Liver (tissue), 9 donors: ENCODE data around the gene TCOF1. TPM values are rescaled to one million over a fixed set of nuclear protein-coding genes. Genes with fewer than 3 reads are reported as not detected.

Source experiments
- DNase-seq: peaks from one replicate; pipeline ENCODE4 v3.0.0-alpha.2; 2017; ENCODE audit warnings: low spot score
- H3K27ac ChIP-seq, 2 donors: one replicate each; pipeline ENCODE4 v1.7.0; 2013; ENCODE audit warnings: inconsistent platforms in 2 of 2, low read length in 2 of 2, control low read depth in 1 of 2, low read depth in 1 of 2, mild to moderate bottlenecking in 1 of 2
- H3K27me3 ChIP-seq, 4 donors: one replicate each; pipeline versions ENCODE4 v1.6.1 to v1.7.0; 2013; ENCODE audit warnings: low read length in 3 of 4, inconsistent platforms in 1 of 4, mild to moderate bottlenecking in 1 of 4, moderate library complexity in 1 of 4; ENCODE audit not compliant: control insufficient read depth in 4 of 4, insufficient read depth in 4 of 4
- H3K36me3 ChIP-seq, 4 donors: one replicate each; pipeline versions ENCODE4 v1.6.1 to v1.7.0; 2013; ENCODE audit warnings: low read length in 3 of 4, mild to moderate bottlenecking in 3 of 4, low read depth in 1 of 4, moderate library complexity in 1 of 4; ENCODE audit not compliant: control insufficient read depth in 4 of 4, insufficient read depth in 3 of 4
- H3K4me1 ChIP-seq, 4 donors: one replicate each; pipeline versions ENCODE4 v1.6.1 to v1.7.0; 2013; ENCODE audit warnings: low read length in 3 of 4, mild to moderate bottlenecking in 3 of 4, moderate library complexity in 1 of 4; ENCODE audit not compliant: control insufficient read depth in 4 of 4, insufficient read depth in 4 of 4
- H3K4me3 ChIP-seq, 3 donors: one replicate each; pipeline versions ENCODE4 v1.6.1 to v1.7.0; 2013; ENCODE audit warnings: low read length in 3 of 3, control low read depth in 1 of 3, low read depth in 1 of 3, mild to moderate bottlenecking in 1 of 3
- H3K9ac ChIP-seq, 2 donors: one replicate each; pipeline ENCODE4 v1.7.0; 2013; ENCODE audit warnings: low read length in 2 of 2, mild to moderate bottlenecking in 2 of 2, moderate library complexity in 2 of 2, control low read depth in 1 of 2, low read depth in 1 of 2
- H3K9me3 ChIP-seq, 4 donors: one replicate each; pipeline versions ENCODE4 v1.6.1 to v1.7.0; 2013; ENCODE audit warnings: low read length in 3 of 4; ENCODE audit not compliant: control insufficient read depth in 4 of 4
- ATF3 ChIP-seq: IDR thresholded peaks from 2 replicates; pipeline ENCODE4 v1.6.1; 2016; ENCODE audit warnings: antibody characterized with exemption
- CTCF ChIP-seq: fragments of 150-350 bp; IDR thresholded peaks from 2 replicates; pipeline ENCODE4 v1.5.1; 2017; ENCODE audit warnings: improper control_type of control experiment, low read depth, low read length; ENCODE audit not compliant: missing input control
- EGR1 ChIP-seq, 2 donors: IDR thresholded peaks; 2 replicates each; pipeline ENCODE4 v1.6.1; 2016 to 2018; ENCODE audit warnings: antibody characterized with exemption in 2 of 2, low read depth in 2 of 2
- FOXA1 ChIP-seq: IDR thresholded peaks from 2 replicates; pipeline ENCODE4 v1.6.1; 2016; ENCODE audit warnings: antibody characterized with exemption
- FOXA2 ChIP-seq: IDR thresholded peaks from 2 replicates; pipeline ENCODE4 v1.6.1; 2016; ENCODE audit warnings: antibody characterized with exemption
- GABPA ChIP-seq, 2 donors: IDR thresholded peaks in 1 of 2; conservative IDR thresholded peaks in 1 of 2; 2 replicates each; pipeline ENCODE4 v1.6.1; 2016; ENCODE audit warnings: antibody characterized with exemption in 2 of 2, mild to moderate bottlenecking in 1 of 2, moderate library complexity in 1 of 2
- HNF4A ChIP-seq, 2 donors: conservative IDR thresholded peaks; 2 replicates each; pipeline ENCODE4 v1.6.1; 2016; ENCODE audit warnings: antibody characterized with exemption in 2 of 2, mild to moderate bottlenecking in 2 of 2
- HNF4G ChIP-seq: IDR thresholded peaks from 2 replicates; pipeline ENCODE4 v1.6.1; 2016; ENCODE audit warnings: antibody characterized with exemption
- JUND ChIP-seq, 2 donors: IDR thresholded peaks; 2 replicates each; pipeline ENCODE4 v1.6.1; 2016; ENCODE audit warnings: antibody characterized with exemption in 2 of 2
- MAX ChIP-seq: IDR thresholded peaks from 2 replicates; pipeline ENCODE4 v1.6.1; 2016; ENCODE audit warnings: antibody characterized with exemption
- NR2F2 ChIP-seq: IDR thresholded peaks from 2 replicates; pipeline ENCODE4 v1.6.1; 2016; ENCODE audit warnings: antibody characterized with exemption
- RAD21 ChIP-seq, 2 donors: IDR thresholded peaks; 2 replicates each; pipeline ENCODE4 v1.6.1; 2016; ENCODE audit warnings: antibody characterized with exemption in 2 of 2, mild to moderate bottlenecking in 2 of 2
- REST ChIP-seq: IDR thresholded peaks from 2 replicates; pipeline ENCODE4 v1.6.1; 2016; ENCODE audit warnings: antibody characterized with exemption, mild to moderate bottlenecking
- RXRA ChIP-seq, 2 donors: IDR thresholded peaks; 2 replicates each; pipeline ENCODE4 v1.6.1; 2017 to 2018; ENCODE audit warnings: antibody characterized with exemption in 2 of 2, mild to moderate bottlenecking in 1 of 2
- SP1 ChIP-seq: IDR thresholded peaks from 2 replicates; pipeline ENCODE4 v1.6.1; 2018; ENCODE audit warnings: antibody characterized with exemption, mild to moderate bottlenecking
- TAF1 ChIP-seq: conservative IDR thresholded peaks from 2 replicates; pipeline ENCODE4 v1.6.1; 2016; ENCODE audit warnings: antibody characterized with exemption, mild to moderate bottlenecking
- YY1 ChIP-seq: IDR thresholded peaks from 2 replicates; pipeline ENCODE4 v1.6.1; 2016; ENCODE audit warnings: antibody characterized with exemption, mild to moderate bottlenecking
- ZBTB33 ChIP-seq: IDR thresholded peaks from 2 replicates; pipeline ENCODE4 v1.6.1; 2016; ENCODE audit warnings: antibody characterized with exemption
- WGBS: extraction: QIAGEN DNeasy Blood & Tissue Kit; methylation state at CpG from one replicate; pipeline ENCODE4 v1.1.7; 2013; 5-methylcytosine and 5-hydroxymethylcytosine counted together
- polyA plus RNA-seq, 2 donors: library from polyadenylated mRNA; stranded (reverse) in 1 of 2; unstranded in 1 of 2; fragments of 200-250 nt in 1 of 2; fragments of >200 nt in 1 of 2; fragmentation: Nextera tagmentation in 1 of 2; extraction: Ambion mirVana in 1 of 2; gene quantifications; one replicate each; pipeline versions ENCODE4 v1.2.1 to v1.2.3, GENCODE V29; 2013 to 2015
- total RNA-seq, 2 donors: library from RNA; depleted of rRNA; stranded (reverse); fragments of >200 nt; gene quantifications; one replicate each; pipeline ENCODE4 v1.2.3, GENCODE V29; 2014
- donor health status: healthy.
- donor health status: healthy.
- donor health status: healthy.
- donor health status: healthy.
- donor health status: healthy.

The TCOF1 gene
- total and polyA plus RNA-seq, 4 donors, result 3.2 to 8.5 (median 6.4) TPM

GRCh38 chr5:150377964-150378694 lies 20.6 kb downstream of the TCOF1 start:
- no peaks in the 10 kb centered on the region for H3K9me3 ChIP-seq
- H3K27ac ChIP-seq, result no peak overlapping the region
- no peak overlapping the region for H3K4me3 ChIP-seq
- H3K9ac ChIP-seq, result no peak overlapping the region
- WGBS, result 88% methylated on average over 5 of the region's 5 CpGs
- H3K27me3 ChIP-seq, result no peaks in the 10 kb centered on the region
- peaks cover 35 to 92% (median 49%) of the 10 kb centered on the region in 4 donors for H3K36me3 ChIP-seq
- no peak for DNase-seq
- TF ChIP-seq GABPA (IDR thresholded peaks at IDR 0.05 in 1 of 2, conservative IDR thresholded peaks at IDR 0.05 in 1 of 2) (no peak), JUND (IDR thresholded peaks at IDR 0.05) (no peak), ATF3 (no peak), EGR1 (IDR thresholded peaks at IDR 0.05; ENCODE audit: low read depth in 2 of 2) (no peak), FOXA1 (no peak), NR2F2 (no peak), HNF4G (no peak), ZBTB33 (no peak), TAF1 (no peak), MAX (no peak), RXRA (IDR thresholded peaks at IDR 0.05) (no peak), FOXA2 (no peak), YY1 (no peak), SP1 (no peak), CTCF (no peak), REST (no peak), RAD21 (IDR thresholded peaks at IDR 0.05) (no peak), HNF4A (conservative IDR thresholded peaks at IDR 0.05) (no peak)
- H3K4me1 ChIP-seq, result no peaks in the 10 kb centered on the region
